ENCODE data around the gene NPAS2. TPM values are rescaled to one million over a fixed set of nuclear protein-coding genes. Genes with fewer than 3 reads are reported as not detected.

The NPAS2 gene
- total and polyA plus RNA-seq, 4 donors: 5.9 to 17.1 (median 10.4) TPM

- Histone ChIP-seq H3K27ac (ENCODE audit: low read depth in 1 of 2, low read length in 1 of 2) (peak overlapping the region in 1 of 2 donors; percentile 40), H3K9ac (ENCODE audit: insufficient read depth in 1 of 2, low read length in 2 of 2) (no peak overlapping the region), H3K36me3 (ENCODE audit: control insufficient read depth in 4 of 4, insufficient read depth in 4 of 4, low read length in 4 of 4) (no peaks in the 10 kb centered on the region), H3K4me1 (ENCODE audit: control insufficient read depth in 5 of 5, insufficient read depth in 5 of 5, low read length in 5 of 5) (peaks cover 0 to 22% (median 0%) of the 10 kb centered on the region in 5 donors), H3K27me3 (ENCODE audit: control insufficient read depth in 3 of 3, insufficient read depth in 3 of 3, low read length in 2 of 3) (peaks cover 0 to 4% (median 0%) of the 10 kb centered on the region in 3 donors), H3K4me3 (no peak overlapping the region), H3K9me3 (ENCODE audit: control insufficient read depth in 4 of 4, insufficient read depth in 3 of 4, low read length in 3 of 4) (peaks cover 0 to 7% (median 0%) of the 10 kb centered on the region in 4 donors)
- 70 to 83% methylated on average over 7 of the region's 7 CpGs for WGBS, 2 donors
- DNase-seq (no peak), ATAC-seq (ENCODE audit: insufficient read depth, low FRiP score) (no peak)
- no peak for TF ChIP-seq CTCF (IDR thresholded peaks at IDR 0.05; ENCODE audit: control extremely low read depth, extremely low read depth)
These were observed 20.6 kb downstream of the NPAS2 start for GRCh38 chr2:100840519-100840918.

- Histone ChIP-seq H3K9me3 (ENCODE audit: control insufficient read depth in 4 of 4, insufficient read depth in 3 of 4, low read length in 3 of 4) (peaks cover 0 to 7% (median 0%) of the 10 kb centered on the region in 4 donors), H3K36me3 (ENCODE audit: control insufficient read depth in 4 of 4, insufficient read depth in 4 of 4, low read length in 4 of 4) (no peaks in the 10 kb centered on the region), H3K9ac (ENCODE audit: insufficient read depth in 1 of 2, low read length in 2 of 2) (no peak overlapping the region), H3K27ac (ENCODE audit: low read depth in 1 of 2, low read length in 1 of 2) (no peak overlapping the region), H3K4me1 (ENCODE audit: control insufficient read depth in 5 of 5, insufficient read depth in 5 of 5, low read length in 5 of 5) (peaks cover 0 to 17% (median 0%) of the 10 kb centered on the region in 5 donors), H3K27me3 (ENCODE audit: control insufficient read depth in 3 of 3, insufficient read depth in 3 of 3, low read length in 2 of 3) (peaks cover 0 to 4% (median 0%) of the 10 kb centered on the region in 3 donors), H3K4me3 (no peak overlapping the region)
- DNase-seq (no peak), ATAC-seq (ENCODE audit: insufficient read depth, low FRiP score) (no peak)
- TF ChIP-seq CTCF (IDR thresholded peaks at IDR 0.05; ENCODE audit: control extremely low read depth, extremely low read depth): no peak
- WGBS, 2 donors: 90 to 92% methylated on average over 9 of the region's 9 CpGs
These were observed 22.4 kb downstream of the NPAS2 start for GRCh38 chr2:100842241-100842922.

- 72 to 96% methylated on average over 7 of the region's 7 CpGs for WGBS, 2 donors
- Histone ChIP-seq H3K4me1 (ENCODE audit: control insufficient read depth in 5 of 5, insufficient read depth in 5 of 5, low read length in 5 of 5) (peaks cover 0 to 18% (median 0%) of the 10 kb centered on the region in 5 donors), H3K27me3 (ENCODE audit: control insufficient read depth in 3 of 3, insufficient read depth in 3 of 3, low read length in 2 of 3) (peaks cover 0 to 4% (median 0%) of the 10 kb centered on the region in 3 donors), H3K27ac (ENCODE audit: low read depth in 1 of 2, low read length in 1 of 2) (no peak overlapping the region), H3K9ac (ENCODE audit: insufficient read depth in 1 of 2, low read length in 2 of 2) (no peak overlapping the region), H3K4me3 (no peak overlapping the region), H3K36me3 (ENCODE audit: control insufficient read depth in 4 of 4, insufficient read depth in 4 of 4, low read length in 4 of 4) (no peaks in the 10 kb centered on the region), H3K9me3 (ENCODE audit: control insufficient read depth in 4 of 4, insufficient read depth in 3 of 4, low read length in 3 of 4) (peaks cover 0 to 7% (median 0%) of the 10 kb centered on the region in 4 donors)
- no peak for ATAC-seq (ENCODE audit: insufficient read depth, low FRiP score)
- no peak for TF ChIP-seq CTCF (IDR thresholded peaks at IDR 0.05; ENCODE audit: control extremely low read depth, extremely low read depth)
- DNase-seq: no peak
These were observed 24.6 kb downstream of the NPAS2 start for GRCh38 chr2:100844514-100844913.
